Kidney epithelial cell (primary cell): ENCODE measurements around the gene KDM3B. TPM values are rescaled to one million over a fixed set of nuclear protein-coding genes. Genes with fewer than 3 reads are reported as not detected.

ENCODE experiments used
- DNase-seq: peaks from one replicate; pipeline ENCODE4 v3.0.0-alpha.2; 2010; ENCODE audit warnings: low read depth
- H3K27me3 ChIP-seq: 2 replicates; pipeline ENCODE4 v1.6.0; 2011; ENCODE audit warnings: low read length; ENCODE audit not compliant: control insufficient read depth, insufficient read depth
- H3K36me3 ChIP-seq: 2 replicates; pipeline ENCODE4 v1.5.1; 2011; ENCODE audit warnings: low read length; ENCODE audit not compliant: control insufficient read depth, insufficient read depth
- H3K4me3 ChIP-seq: 2 replicates; pipeline ENCODE4 v1.5.1; 2011; ENCODE audit warnings: low read depth, mild to moderate bottlenecking, control low read depth, low read length
- CTCF ChIP-seq: IDR thresholded peaks from 2 replicates; pipeline ENCODE4 v1.5.1; 2011; ENCODE audit warnings: mild to moderate bottlenecking, moderate library complexity, low read length, control low read depth, inconsistent platforms; ENCODE audit not compliant: insufficient read depth, poor library complexity, severe bottlenecking
- total RNA-seq: library from RNA; depleted of rRNA; stranded (reverse); fragments of >200 nt; gene quantifications from 2 replicates; pipeline ENCODE4 v1.2.3, GENCODE V29; 2015

KDM3B gene
- total RNA-seq, 1 donor from 2014 or later: 44.3 TPM

GRCh38 chr5:138454121-138454520 lies 101.6 kb downstream of the KDM3B start:
- Histone ChIP-seq H3K27me3 (no peaks in the 10 kb centered on the region), H3K36me3 (no peaks in the 10 kb centered on the region), H3K4me3 (no peak overlapping the region)
- no peak for TF ChIP-seq CTCF
- no peak for DNase-seq

- Histone ChIP-seq H3K27me3 (no peaks in the 10 kb centered on the region), H3K4me3 (no peak overlapping the region), H3K36me3 (no peaks in the 10 kb centered on the region)
- no peak for TF ChIP-seq CTCF
- no peak for DNase-seq
Observed at GRCh38 chr5:138455232-138455930, 102.9 kb downstream of the KDM3B start.

- no peaks in the 10 kb centered on the region for H3K27me3 ChIP-seq
- no peak overlapping the region for H3K4me3 ChIP-seq
- DNase-seq: no peak
- H3K36me3 ChIP-seq: no peaks in the 10 kb centered on the region
- TF ChIP-seq CTCF: no peak
Observed at GRCh38 chr5:138457531-138458275, 105.2 kb downstream of the KDM3B start.

GRCh38 chr5:138458384-138458783 lies 105.9 kb downstream of the KDM3B start:
- no peak for TF ChIP-seq CTCF
- Histone ChIP-seq H3K4me3 (no peak overlapping the region), H3K36me3 (no peaks in the 10 kb centered on the region), H3K27me3 (no peaks in the 10 kb centered on the region)
- DNase-seq: no peak

GRCh38 chr5:138458856-138459255 lies 106.4 kb downstream of the KDM3B start:
- no peak for DNase-seq

More at GRCh38 chr5:138458856-138459255, 106.4 kb downstream of the KDM3B start:
- Histone ChIP-seq H3K4me3 (no peak overlapping the region), H3K36me3 (no peaks in the 10 kb centered on the region), H3K27me3 (no peaks in the 10 kb centered on the region)
- TF ChIP-seq CTCF: no peak
